ENCODE results near the gene PTPN4.

PTPN4 gene

DNA sequence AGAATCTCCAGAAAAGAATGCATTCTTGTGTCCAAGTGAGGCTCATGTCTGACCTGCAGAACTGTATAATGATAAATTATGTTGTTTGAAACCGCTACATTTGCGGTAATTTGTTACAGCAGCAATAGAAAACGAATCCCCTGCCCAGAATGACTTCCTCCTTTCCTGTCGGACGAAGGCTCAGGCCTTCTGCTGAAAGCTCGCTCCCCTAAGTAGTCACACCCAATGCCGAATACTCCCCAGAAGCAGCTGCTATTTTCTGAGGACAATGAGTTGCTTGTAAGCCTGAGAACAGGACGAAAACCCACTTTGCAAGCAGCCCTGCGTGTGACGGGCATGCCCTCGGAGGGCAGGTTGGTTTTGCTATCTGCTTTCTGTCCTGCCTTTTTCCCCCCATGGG lies 27.7 kb upstream of the PTPN4 start:
- DNase-seq (ENCODE audit: low spot score), result no peak
- in situ Hi-C loops (cut with MboI; ENCODE audit: low pct_unique_long_range_greater_than_20kb, low sequenced_read_pairs, unreplicated experiment), result no loop called here
- TF ChIP-seq, protein P1, sequence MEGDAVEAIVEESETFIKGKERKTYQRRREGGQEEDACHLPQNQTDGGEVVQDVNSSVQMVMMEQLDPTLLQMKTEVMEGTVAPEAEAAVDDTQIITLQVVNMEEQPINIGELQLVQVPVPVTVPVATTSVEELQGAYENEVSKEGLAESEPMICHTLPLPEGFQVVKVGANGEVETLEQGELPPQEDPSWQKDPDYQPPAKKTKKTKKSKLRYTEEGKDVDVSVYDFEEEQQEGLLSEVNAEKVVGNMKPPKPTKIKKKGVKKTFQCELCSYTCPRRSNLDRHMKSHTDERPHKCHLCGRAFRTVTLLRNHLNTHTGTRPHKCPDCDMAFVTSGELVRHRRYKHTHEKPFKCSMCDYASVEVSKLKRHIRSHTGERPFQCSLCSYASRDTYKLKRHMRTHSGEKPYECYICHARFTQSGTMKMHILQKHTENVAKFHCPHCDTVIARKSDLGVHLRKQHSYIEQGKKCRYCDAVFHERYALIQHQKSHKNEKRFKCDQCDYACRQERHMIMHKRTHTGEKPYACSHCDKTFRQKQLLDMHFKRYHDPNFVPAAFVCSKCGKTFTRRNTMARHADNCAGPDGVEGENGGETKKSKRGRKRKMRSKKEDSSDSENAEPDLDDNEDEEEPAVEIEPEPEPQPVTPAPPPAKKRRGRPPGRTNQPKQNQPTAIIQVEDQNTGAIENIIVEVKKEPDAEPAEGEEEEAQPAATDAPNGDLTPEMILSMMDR (IDR thresholded peaks at IDR 0.05; ENCODE audit: extremely low read depth, insufficient read depth, missing control alignments), result no peak

DNA sequence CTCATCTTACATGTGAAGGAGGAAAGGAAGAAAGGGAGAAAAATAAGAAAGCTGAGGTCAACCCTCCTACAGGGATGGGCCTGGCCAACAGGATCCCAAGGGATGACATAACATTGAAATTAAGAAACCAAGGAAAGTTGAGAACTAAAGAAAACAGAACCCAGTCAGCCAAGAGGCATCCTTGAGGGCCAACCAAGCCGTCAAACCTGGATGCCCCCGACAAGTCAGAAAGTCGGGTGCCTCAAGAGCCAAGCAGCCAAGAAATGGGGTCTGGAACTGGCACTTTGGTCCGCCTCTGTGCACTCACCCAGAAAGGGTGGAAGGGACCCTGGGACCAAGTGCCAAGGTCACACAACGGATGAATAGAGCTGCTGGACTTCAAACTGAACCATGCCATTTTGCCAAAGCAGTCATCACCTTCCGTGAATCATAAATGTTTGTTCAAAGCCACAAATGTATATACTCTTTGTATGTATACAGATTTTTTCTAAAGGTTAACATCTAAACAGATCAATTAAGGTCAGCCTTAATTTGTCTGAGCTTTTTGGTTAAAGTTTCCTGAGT lies 27.0 kb upstream of the PTPN4 start:
- TF ChIP-seq, protein P1 (IDR thresholded peaks at IDR 0.05; ENCODE audit: extremely low read depth, insufficient read depth, missing control alignments), result no peak
- in situ Hi-C loops (cut with MboI; ENCODE audit: low pct_unique_long_range_greater_than_20kb, low sequenced_read_pairs, unreplicated experiment), result no loop called here
- no peak for DNase-seq (ENCODE audit: low spot score)

DNA sequence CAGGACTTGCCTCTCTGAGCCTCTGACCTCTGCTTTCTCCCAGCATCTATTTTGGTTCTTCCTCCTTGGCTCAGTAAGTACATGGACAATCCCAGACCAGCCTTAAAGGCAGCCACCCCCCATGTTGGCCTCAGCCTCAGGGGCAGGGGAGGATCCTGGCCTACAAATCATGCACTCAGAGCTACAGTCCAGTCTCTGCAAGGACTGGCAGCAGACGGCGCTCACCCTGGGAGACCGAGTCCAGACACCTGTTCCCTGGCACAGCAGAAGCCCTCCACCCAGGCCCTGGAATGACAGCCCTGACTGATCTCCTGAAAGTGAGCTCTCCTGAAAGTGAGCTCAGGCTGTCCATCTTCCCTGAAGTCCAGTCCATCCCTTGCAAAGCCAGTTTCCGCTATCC lies 25.7 kb upstream of the PTPN4 start:
- TF ChIP-seq, protein P1 (IDR thresholded peaks at IDR 0.05; ENCODE audit: extremely low read depth, insufficient read depth, missing control alignments), result no peak
- in situ Hi-C loops (cut with MboI; ENCODE audit: low pct_unique_long_range_greater_than_20kb, low sequenced_read_pairs, unreplicated experiment), result no loop called here
- DNase-seq (ENCODE audit: low spot score), result no peak

DNA sequence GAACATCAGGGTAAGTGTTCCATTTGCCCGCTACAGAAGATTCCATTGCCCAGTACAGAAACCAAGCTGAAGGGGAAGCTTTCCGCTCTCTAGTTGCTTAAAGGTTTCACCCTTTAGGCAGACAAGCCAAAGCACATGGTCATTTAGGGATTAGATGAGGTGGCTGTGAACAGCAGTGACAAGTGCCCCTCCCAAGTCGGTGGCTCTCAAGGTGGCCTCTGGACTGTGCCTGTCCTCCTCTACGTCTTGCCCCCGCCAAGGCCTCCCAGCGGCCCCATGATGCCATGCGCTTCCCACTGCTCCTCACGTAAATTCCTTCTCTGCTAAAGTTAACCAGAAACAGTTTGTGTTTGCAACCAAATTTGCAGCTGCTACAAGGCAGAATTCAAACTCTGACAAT lies 24.2 kb upstream of the PTPN4 start:
- in situ Hi-C loops (cut with MboI; ENCODE audit: low pct_unique_long_range_greater_than_20kb, low sequenced_read_pairs, unreplicated experiment), result no loop called here
- TF ChIP-seq, protein P1 (IDR thresholded peaks at IDR 0.05; ENCODE audit: extremely low read depth, insufficient read depth, missing control alignments), result no peak
- DNase-seq (ENCODE audit: low spot score), result no peak

DNA sequence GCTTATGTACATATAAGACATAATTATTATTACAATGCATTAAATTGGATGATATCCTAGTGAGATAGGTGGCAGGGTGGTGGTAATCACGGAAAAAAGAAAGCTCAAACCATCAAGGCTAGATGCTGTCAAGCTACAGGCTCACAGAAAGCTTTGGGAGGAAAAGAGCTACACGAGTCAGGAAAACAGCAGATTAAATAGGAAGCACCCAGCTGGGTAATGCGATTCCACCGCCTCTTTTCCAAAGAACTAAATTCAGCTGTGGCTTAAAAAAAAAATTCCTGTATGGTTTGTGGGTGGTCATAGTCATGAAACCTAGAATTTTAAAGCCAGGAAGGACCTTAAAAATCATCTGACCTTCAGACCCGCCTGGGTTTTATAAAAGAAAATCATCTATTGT lies 23.7 kb upstream of the PTPN4 start:
- TF ChIP-seq, protein P1 (IDR thresholded peaks at IDR 0.05; ENCODE audit: extremely low read depth, insufficient read depth, missing control alignments), result no peak
- in situ Hi-C loops (cut with MboI; ENCODE audit: low pct_unique_long_range_greater_than_20kb, low sequenced_read_pairs, unreplicated experiment), result no loop called here
- DNase-seq (ENCODE audit: low spot score), result no peak

DNA sequence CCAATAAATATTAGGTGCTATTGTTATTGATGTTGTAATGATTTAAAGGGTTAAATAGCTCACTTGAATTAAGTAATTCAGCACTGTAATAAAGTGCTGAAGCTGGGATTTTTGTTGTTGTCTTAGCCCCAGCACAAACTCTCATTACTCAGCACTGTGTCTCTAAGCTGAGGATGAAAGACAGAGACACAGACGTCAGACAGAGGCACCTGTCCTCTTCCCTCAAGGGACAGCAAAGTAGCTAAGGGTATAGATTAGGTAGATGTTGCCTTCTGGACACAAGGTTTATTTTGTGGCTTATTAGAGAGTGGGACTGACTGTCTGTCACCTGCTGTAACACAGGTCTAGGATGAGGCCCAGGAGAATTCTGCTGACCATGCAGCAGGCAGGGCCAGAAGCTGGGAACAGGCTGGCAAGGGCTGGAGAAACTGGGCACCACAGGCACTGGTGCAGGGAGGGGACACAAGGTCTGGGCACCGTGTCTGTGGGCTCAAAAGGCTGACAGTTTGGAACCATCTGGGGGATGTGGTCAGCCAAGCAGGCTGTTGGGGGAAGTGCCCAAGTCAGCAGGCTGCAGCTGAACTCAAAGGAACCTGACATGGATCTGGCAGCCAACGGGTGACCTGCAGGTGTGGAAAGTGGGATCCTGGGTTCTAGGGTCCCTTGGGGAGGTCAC lies 20.0 kb upstream of the PTPN4 start:
- no peak for DNase-seq (ENCODE audit: low spot score)
- in situ Hi-C loops (cut with MboI; ENCODE audit: low pct_unique_long_range_greater_than_20kb, low sequenced_read_pairs, unreplicated experiment), result no loop called here
- TF ChIP-seq, protein P1 (IDR thresholded peaks at IDR 0.05; ENCODE audit: extremely low read depth, insufficient read depth, missing control alignments), result no peak

Data from GM13977 (cell line).